HepG2 (cell line): ENCODE data around the gene APOC1. TPM values are rescaled to one million over a fixed set of nuclear protein-coding genes. Genes with fewer than 3 reads are reported as not detected.
"Not testable (repeated sequence)": the region's sequence is repeated elsewhere in the genome, so short reads cannot be mapped to it uniquely, and the experiment has no call there.

Experiments used
- ATAC-seq: fragments of 200-7000 bp; cut with Tn5 transposase; 3 replicates; pipeline ENCODE4 v1.9.1; 2020; ENCODE audit warnings: mild to moderate bottlenecking, moderate library complexity
- BruUV-seq: library from RNA; stranded (reverse); fragments of 400-500 nt; replicated peaks from 2 replicates; lab custom pipeline; 2021; lab: Mats Ljungman, UMichigan
- CTCF ChIA-PET: fragments of 300-600 bp; formaldehyde crosslinking; extraction: SDS; loops from one replicate; lab custom pipeline; 2021; ENCODE audit warnings: low total read pairs, inconsistent platforms, low intra/inter-chr PET ratio; lab: Yijun Ruan, JAX
- POLR2A ChIA-PET: fragments of 350-600 bp; sonication (Branson Sonifier 250); formaldehyde crosslinking; loops from one replicate; lab custom pipeline; 2020; ENCODE audit warnings: antibody characterized with exemption, inconsistent platforms; lab: Yijun Ruan, JAX
- DNase-seq: peaks from one replicate; pipeline ENCODE4 v3.0.0-alpha.2; 2015; ENCODE audit warnings: low spot score
- FAIRE-seq: peaks from 3 replicates; lab custom pipeline; 2011; peaks lifted over from hg19 to GRCh38; lab: Jason Lieb, UNC
- H2AFZ ChIP-seq: one replicate; pipeline ENCODE4 v1.6.1; 2011; ENCODE audit warnings: low read length, inconsistent platforms
- H3K27ac ChIP-seq: fragments of 300-600 bp; 3 replicates; pipeline ENCODE4 v1.8.0; 2011; ENCODE audit warnings: mixed run types, mild to moderate bottlenecking, mixed read lengths, low read length, inconsistent platforms; ENCODE audit not compliant: insufficient read depth; ENCODE audit errors: extremely low read length
- H3K27me3 ChIP-seq, 2 experiments: fragments of 200-600 bp in 1 of 2; 2 replicates in 1 of 2; 3 replicates in 1 of 2; pipeline versions ENCODE4 v1.6.0 to v1.8.0; 2011; ENCODE audit warnings: low read length in 2 of 2, mild to moderate bottlenecking in 2 of 2, moderate library complexity in 2 of 2, inconsistent platforms in 1 of 2; ENCODE audit not compliant: insufficient read depth in 2 of 2, control insufficient read depth in 1 of 2
- H3K36me3 ChIP-seq, 2 experiments: fragments of 200-600 bp in 1 of 2; replicated peaks in 1 of 2; 2 replicates in 1 of 2; 3 replicates in 1 of 2; pipeline versions ENCODE4 v1.5.1 to v1.8.0; 2011; ENCODE audit warnings: low read length in 2 of 2, inconsistent platforms in 1 of 2; ENCODE audit not compliant: insufficient read depth in 2 of 2, control insufficient read depth in 1 of 2
- H3K4me1 ChIP-seq: 2 replicates; pipeline ENCODE4 v1.5.1; 2012; ENCODE audit warnings: low read length, inconsistent platforms; ENCODE audit not compliant: insufficient read depth
- H3K4me2 ChIP-seq: 2 replicates; pipeline ENCODE4 v1.6.0; 2011; ENCODE audit warnings: low read depth, low read length, inconsistent platforms
- H3K4me3 ChIP-seq, 3 experiments: fragments of 200-600 bp in 1 of 3; sonication (generic), shearing (Covaris generic) in 1 of 3; replicated peaks in 1 of 3; 2 replicates each; pipeline ENCODE4 v1.5.1; 2011 to 2016; ENCODE audit warnings: low read length in 3 of 3, inconsistent platforms in 2 of 3, low read depth in 2 of 3, mild to moderate bottlenecking in 2 of 3, control low read depth in 1 of 3, mixed read lengths in 1 of 3; ENCODE audit not compliant: insufficient read depth in 1 of 3
- H3K79me2 ChIP-seq: one replicate; pipeline ENCODE4 v1.6.1; 2011; ENCODE audit warnings: low read length, inconsistent platforms; ENCODE audit not compliant: insufficient read depth
- H3K9ac ChIP-seq: 2 replicates; pipeline ENCODE4 v1.6.0; 2011; ENCODE audit warnings: mild to moderate bottlenecking, low read depth, low read length, inconsistent platforms; ENCODE audit not compliant: insufficient read depth
- H3K9me3 ChIP-seq: 2 replicates; pipeline ENCODE4 v1.5.1; 2012; ENCODE audit warnings: mild to moderate bottlenecking, low read length
- H4K20me1 ChIP-seq: 2 replicates; pipeline ENCODE4 v1.6.0; 2011; ENCODE audit warnings: inconsistent platforms, mild to moderate bottlenecking, low read length, moderate library complexity; ENCODE audit not compliant: insufficient read depth
- BORCS8-MEF2B ChIP-seq: sonication (generic); formaldehyde crosslinking; IDR thresholded peaks from 2 replicates; pipeline ENCODE4 v1.8.0; 2022; ENCODE audit warnings: mild to moderate bottlenecking, missing genetic modification reagents
- HES4 ChIP-seq: sonication (generic); formaldehyde crosslinking; IDR thresholded peaks from 2 replicates; pipeline ENCODE4 v1.9.0; 2021; ENCODE audit warnings: mild to moderate bottlenecking, missing genetic modification reagents, borderline replicate concordance
- MYC ChIP-seq: sonication (generic); formaldehyde crosslinking; IDR thresholded peaks from 2 replicates; pipeline ENCODE4 v1.9.0; 2021; ENCODE audit warnings: missing genetic modification reagents, borderline replicate concordance
- RBM22 ChIP-seq: fragments of 200-400 bp; formaldehyde crosslinking; optimal IDR thresholded peaks from 2 replicates; pipeline ENCODE3; 2017; ENCODE audit warnings: mild to moderate bottlenecking, low read length, moderate library complexity
- SOX6 ChIP-seq, 2 experiments: fragments of 450-650 bp in 1 of 2; sonication (generic) in 1 of 2; formaldehyde crosslinking in 1 of 2; IDR thresholded peaks; 2 replicates each; pipeline versions ENCODE4 v1.4.0 to v1.6.1; 2017 to 2020; ENCODE audit warnings: antibody characterized with exemption in 1 of 2, mild to moderate bottlenecking in 1 of 2, missing genetic modification reagents in 1 of 2
- ZBTB38 ChIP-seq: sonication (generic); formaldehyde crosslinking; IDR thresholded peaks from 2 replicates; pipeline ENCODE4 v1.5.1; 2020; ENCODE audit warnings: mild to moderate bottlenecking, missing genetic modification reagents
- ZBTB7B ChIP-seq: sonication (generic); formaldehyde crosslinking; IDR thresholded peaks from 2 replicates; pipeline ENCODE4 v1.4.0; 2020; ENCODE audit warnings: missing genetic modification reagents
- ZKSCAN5 ChIP-seq: sonication (generic); formaldehyde crosslinking; IDR thresholded peaks from 2 replicates; pipeline ENCODE4 v1.5.1; 2020; ENCODE audit warnings: mild to moderate bottlenecking, missing genetic modification reagents
- ZNF3 ChIP-seq: IDR thresholded peaks from 2 replicates; pipeline ENCODE4 v1.7.0; 2017; ENCODE audit warnings: inconsistent platforms
- ZNF510 ChIP-seq: sonication (generic); formaldehyde crosslinking; IDR thresholded peaks from 2 replicates; pipeline ENCODE4 v1.4.0; 2020; ENCODE audit warnings: low read depth, mild to moderate bottlenecking, missing genetic modification reagents
- ZNF709 ChIP-seq: sonication (generic); formaldehyde crosslinking; IDR thresholded peaks from 2 replicates; pipeline ENCODE4 v1.5.0; 2020; ENCODE audit warnings: mild to moderate bottlenecking, missing genetic modification reagents
- WGBS: methylation state at CpG from one replicate; pipeline ENCODE4 v1.1.6; 2017; ENCODE audit warnings: low lambda C conversion rate; 5-methylcytosine and 5-hydroxymethylcytosine counted together
- in situ Hi-C: cut with HindIII; loops from 2 replicates; pipeline ENCODE4 v1.10.0; 2017; ENCODE audit warnings: low pct_unique_long_range_greater_than_20kb; ENCODE audit not compliant: extremely low pct_ligation_motif_present
- intact Hi-C: fragments of 100-400 bp; cut with micrococcal nuclease; formaldehyde crosslinking; loops from one replicate; pipeline ENCODE4 v1.10.0; 2022; ENCODE audit not compliant: unreplicated experiment
- polyA plus RNA-seq, 8 experiments: library from polyadenylated mRNA; depleted of rRNA in 3 of 8; stranded (reverse) in 7 of 8; unstranded in 1 of 8; fragments of >200 nt; fragmentation: Illumina TruSeq in 4 of 8; extraction: Trizol in 4 of 8; gene quantifications; 2 replicates each; pipeline versions ENCODE4 v1.2.1 to v1.2.3, GENCODE V29; 2011 to 2016; ENCODE audit warnings: low read depth in 4 of 8, missing spikeins in 1 of 8, mixed read lengths in 1 of 8; ENCODE audit not compliant: insufficient read depth in 1 of 8
- total RNA-seq, 5 experiments: library from RNA; depleted of rRNA; stranded (reverse); fragments of >200 nt; fragmentation: Illumina TruSeq; extraction: Trizol; gene quantifications; 2 replicates each; pipeline ENCODE4 v1.2.3, GENCODE V29; 2016; ENCODE audit warnings: low read depth in 1 of 5
- TF ChIP-seq, protein P1 (sequence below): sonication (generic); formaldehyde crosslinking; IDR thresholded peaks from 2 replicates; pipeline ENCODE4 v1.4.0; 2020; ENCODE audit warnings: missing genetic modification reagents, mild to moderate bottlenecking, borderline replicate concordance
- TF ChIP-seq, protein P2 (sequence below): IDR thresholded peaks from 2 replicates; pipeline ENCODE4 v1.6.1; 2012; ENCODE audit warnings: inconsistent platforms
- TF ChIP-seq, protein P3 (sequence below): sonication (generic); formaldehyde crosslinking; IDR thresholded peaks from 2 replicates; pipeline ENCODE4 v1.4.0; 2020; ENCODE audit warnings: missing genetic modification reagents

The APOC1 gene
- total and polyA plus RNA-seq, 2 of the 13 experiments (the other 11 are each of a cell fraction or from before 2014, with no cell fraction given): 600 to 1,235 TPM

DNA sequence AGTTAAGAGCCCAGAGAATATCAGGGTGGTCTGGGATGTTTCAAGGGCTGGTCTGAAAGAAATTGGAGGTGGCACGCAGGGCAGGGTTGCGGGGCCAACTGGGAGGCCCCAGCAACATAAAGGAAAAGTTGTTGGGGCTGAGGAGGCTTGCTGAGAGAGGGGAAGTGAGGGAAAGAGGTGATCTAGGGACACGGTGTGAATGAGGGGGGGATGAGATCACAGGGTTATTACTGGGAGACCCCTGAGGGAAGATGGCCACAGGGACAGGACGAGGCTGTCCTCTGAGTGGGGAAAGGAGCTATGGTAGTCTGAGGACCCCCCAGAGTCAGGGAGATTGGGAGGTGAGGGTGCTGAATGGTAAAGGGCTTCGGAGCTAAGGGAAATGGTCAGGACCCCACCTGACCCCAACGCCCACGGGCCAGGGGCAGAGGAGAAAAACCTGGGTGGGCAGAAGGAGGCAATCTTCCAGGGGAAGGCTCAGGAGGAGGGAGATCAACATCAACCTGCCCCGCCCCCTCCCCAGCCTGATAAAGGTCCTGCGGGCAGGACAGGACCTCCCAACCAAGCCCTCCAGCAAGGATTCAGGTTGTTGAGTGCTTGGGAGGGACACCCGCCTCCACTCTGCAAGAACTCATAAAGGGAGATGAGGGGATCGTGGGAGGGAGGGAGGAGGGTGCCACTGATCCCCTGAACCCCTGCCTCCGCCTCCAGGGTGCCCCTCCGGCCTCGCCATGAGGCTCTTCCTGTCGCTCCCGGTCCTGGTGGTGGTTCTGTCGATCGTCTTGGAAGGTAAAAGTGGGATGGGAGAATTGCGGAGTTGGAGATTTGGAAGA lies 12.1 kb downstream of the APOC1 start:
- H3K79me2 ChIP-seq; H4K20me1 ChIP-seq; CTCF ChIA-PET; H3K9me3 ChIP-seq; H2AFZ ChIP-seq; H3K36me3 ChIP-seq; BruUV-seq; DNase-seq; H3K27me3 ChIP-seq; intact Hi-C loops; in situ Hi-C loops; TF ChIP-seq SOX6 (IDR thresholded peaks at IDR 0.05): not testable (repeated sequence)
- 50% methylated on average over 16 of the region's 19 CpGs for WGBS
- ATAC-seq (peak; percentile 11), FAIRE-seq (peak; percentile 21)
- H3K9ac ChIP-seq: peak overlapping the region; percentile 65
- POLR2A ChIA-PET: interaction anchor here (0.8 to 5.7 kb wide), 6 partner anchors 9 to 313 kb away, joined by 3 to 317 read pairs (median 70); partner anchors contain the start of genes APOC1, APOC2, APOE and IGSF23
- H3K27ac ChIP-seq: peak overlapping the region; percentile 96
- H3K4me2 ChIP-seq: peak overlapping the region; percentile 90
- peak overlapping the region; percentile 26 to 51 (median 30); a peak in 5 of 6 replicates for H3K4me3 ChIP-seq
- H3K4me1 ChIP-seq: peaks cover 89% of the 10 kb centered on the region
- 0 out of 2 replicates have a peak, but pooled peaks have one; percentile 29 for TF ChIP-seq ZNF709
- TF ChIP-seq, protein P1, sequence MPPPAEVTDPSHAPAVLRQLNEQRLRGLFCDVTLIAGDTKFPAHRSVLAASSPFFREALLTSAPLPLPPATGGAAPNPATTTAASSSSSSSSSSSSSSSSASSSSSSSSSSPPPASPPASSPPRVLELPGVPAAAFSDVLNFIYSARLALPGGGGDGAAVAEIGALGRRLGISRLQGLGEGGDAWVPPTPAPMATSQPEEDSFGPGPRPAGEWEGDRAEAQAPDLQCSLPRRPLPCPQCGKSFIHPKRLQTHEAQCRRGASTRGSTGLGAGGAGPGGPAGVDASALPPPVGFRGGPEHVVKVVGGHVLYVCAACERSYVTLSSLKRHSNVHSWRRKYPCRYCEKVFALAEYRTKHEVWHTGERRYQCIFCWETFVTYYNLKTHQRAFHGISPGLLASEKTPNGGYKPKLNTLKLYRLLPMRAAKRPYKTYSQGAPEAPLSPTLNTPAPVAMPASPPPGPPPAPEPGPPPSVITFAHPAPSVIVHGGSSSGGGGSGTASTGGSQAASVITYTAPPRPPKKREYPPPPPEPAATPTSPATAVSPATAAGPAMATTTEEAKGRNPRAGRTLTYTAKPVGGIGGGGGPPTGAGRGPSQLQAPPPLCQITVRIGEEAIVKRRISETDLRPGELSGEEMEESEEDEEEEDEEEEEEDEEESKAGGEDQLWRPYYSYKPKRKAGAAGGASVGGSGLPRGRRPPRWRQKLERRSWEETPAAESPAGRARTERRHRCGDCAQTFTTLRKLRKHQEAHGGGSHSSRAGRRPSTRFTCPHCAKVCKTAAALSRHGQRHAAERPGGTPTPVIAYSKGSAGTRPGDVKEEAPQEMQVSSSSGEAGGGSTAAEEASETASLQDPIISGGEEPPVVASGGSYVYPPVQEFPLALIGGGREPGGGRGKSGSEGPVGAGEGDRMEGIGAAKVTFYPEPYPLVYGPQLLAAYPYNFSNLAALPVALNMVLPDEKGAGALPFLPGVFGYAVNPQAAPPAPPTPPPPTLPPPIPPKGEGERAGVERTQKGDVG (CRISPR knock-in tag): 0 out of 2 replicates have a peak, but pooled peaks have one; percentile 17
- TF ChIP-seq ZNF3: 0 out of 2 replicates have a peak, but pooled peaks have one; percentile 30
- 0 out of 2 replicates have a peak, but pooled peaks have one; percentile 18 for TF ChIP-seq ZBTB7B
- 0 out of 2 replicates have a peak, but pooled peaks have one; percentile 37 for TF ChIP-seq SOX6 (CRISPR knock-in tag; IDR thresholded peaks at IDR 0.05)
- peak; percentile 51; the same call in 1 of the 2 replicates for TF ChIP-seq ZBTB38 (CRISPR knock-in tag)
- TF ChIP-seq ZNF510: 0 out of 2 replicates have a peak, but pooled peaks have one; percentile 27
- peak; percentile 25; the same call in 1 of the 2 replicates for TF ChIP-seq MYC (CRISPR knock-in tag)
- 0 out of 2 replicates have a peak, but pooled peaks have one; percentile 58 for TF ChIP-seq ZKSCAN5
- TF ChIP-seq, protein P2, sequence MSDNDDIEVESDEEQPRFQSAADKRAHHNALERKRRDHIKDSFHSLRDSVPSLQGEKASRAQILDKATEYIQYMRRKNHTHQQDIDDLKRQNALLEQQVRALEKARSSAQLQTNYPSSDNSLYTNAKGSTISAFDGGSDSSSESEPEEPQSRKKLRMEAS: peak; percentile 14; the same call in 1 of the 2 replicates
- TF ChIP-seq HES4 (CRISPR knock-in tag): 0 out of 2 replicates have a peak, but pooled peaks have one; percentile 21
- peak; percentile 30 for TF ChIP-seq RBM22
- TF ChIP-seq BORCS8-MEF2B (CRISPR knock-in tag): 0 out of 2 replicates have a peak, but pooled peaks have one; percentile 33
- TF ChIP-seq, protein P3, sequence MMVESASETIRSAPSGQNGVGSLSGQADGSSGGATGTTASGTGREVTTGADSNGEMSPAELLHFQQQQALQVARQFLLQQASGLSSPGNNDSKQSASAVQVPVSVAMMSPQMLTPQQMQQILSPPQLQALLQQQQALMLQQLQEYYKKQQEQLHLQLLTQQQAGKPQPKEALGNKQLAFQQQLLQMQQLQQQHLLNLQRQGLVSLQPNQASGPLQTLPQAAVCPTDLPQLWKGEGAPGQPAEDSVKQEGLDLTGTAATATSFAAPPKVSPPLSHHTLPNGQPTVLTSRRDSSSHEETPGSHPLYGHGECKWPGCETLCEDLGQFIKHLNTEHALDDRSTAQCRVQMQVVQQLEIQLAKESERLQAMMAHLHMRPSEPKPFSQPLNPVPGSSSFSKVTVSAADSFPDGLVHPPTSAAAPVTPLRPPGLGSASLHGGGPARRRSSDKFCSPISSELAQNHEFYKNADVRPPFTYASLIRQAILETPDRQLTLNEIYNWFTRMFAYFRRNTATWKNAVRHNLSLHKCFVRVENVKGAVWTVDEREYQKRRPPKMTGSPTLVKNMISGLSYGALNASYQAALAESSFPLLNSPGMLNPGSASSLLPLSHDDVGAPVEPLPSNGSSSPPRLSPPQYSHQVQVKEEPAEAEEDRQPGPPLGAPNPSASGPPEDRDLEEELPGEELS (CRISPR knock-in tag): peak; percentile 32; the same call in 1 of the 2 replicates
